ENCODE data around the gene RASSF7. TPM values are rescaled to one million over a fixed set of nuclear protein-coding genes. Genes with fewer than 3 reads are reported as not detected.

The RASSF7 gene
- polyA plus RNA-seq, 1 donor from 2014 or later, result 37.1 TPM

DNA sequence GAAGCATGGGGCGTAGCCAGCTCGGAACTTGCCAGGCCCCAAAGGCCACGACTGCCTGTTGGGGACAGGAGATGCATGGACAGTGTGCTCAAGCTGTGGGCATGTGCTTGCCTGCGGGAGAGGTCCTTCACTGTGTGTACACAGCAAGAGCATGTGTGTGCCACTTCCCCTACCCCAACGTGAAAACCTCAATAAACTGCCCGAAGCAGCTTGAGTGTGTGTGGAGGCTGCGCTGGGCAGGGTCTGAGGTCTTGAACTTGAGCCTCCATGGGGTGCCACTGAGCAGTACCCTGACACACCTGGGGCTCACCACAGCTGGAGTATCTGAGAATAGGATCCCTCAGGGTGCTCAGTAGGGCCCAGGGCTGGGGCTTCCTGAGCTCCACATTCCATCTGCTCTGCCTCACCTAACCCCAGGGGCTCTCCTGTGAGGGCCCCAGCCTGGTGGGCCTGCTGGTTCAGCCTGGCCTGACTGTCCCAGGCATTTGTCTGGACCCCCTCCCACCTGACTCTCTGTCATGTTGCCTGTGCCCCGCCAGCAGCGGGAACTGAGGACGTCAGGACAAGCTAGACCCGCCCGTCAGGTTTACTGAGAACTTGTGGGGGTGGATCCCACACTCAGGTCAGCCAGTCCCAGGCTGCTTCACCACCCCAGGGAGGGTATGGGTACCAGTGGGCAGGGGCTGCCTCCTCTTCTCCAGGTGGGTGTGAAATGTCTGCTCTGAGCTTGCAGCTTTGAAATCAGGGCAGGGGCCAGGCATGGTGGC lies 3.2 kb downstream of the RASSF7 start (continued):
- TF ChIP-seq CTCF (IDR thresholded peaks at IDR 0.05; ENCODE audit: poor library complexity, severe bottlenecking), result no peak

GRCh38 chr11:565921-566509 lies 5.2 kb downstream of the RASSF7 start:
- Histone ChIP-seq H3K4me2 (ENCODE audit: low read length) (no peak overlapping the region), H2AFZ (ENCODE audit: low read depth, low read length) (no peak overlapping the region), H3K9ac (ENCODE audit: low read length) (no peak overlapping the region), H3K27me3 (ENCODE audit: insufficient read depth, low read depth, low read length) (no peaks in the 10 kb centered on the region), H3K4me3 (ENCODE audit: low read length) (no peak overlapping the region), H3K9me3 (ENCODE audit: low read length) (no peaks in the 10 kb centered on the region), H3K36me3 (ENCODE audit: insufficient read depth, low read length) (no peaks in the 10 kb centered on the region), H3K9me2 (ENCODE audit: insufficient read depth, low read length) (no peaks in the 10 kb centered on the region), H4K20me1 (ENCODE audit: insufficient read depth) (no peaks in the 10 kb centered on the region), H3K27ac (ENCODE audit: low read length) (no peak overlapping the region), H3F3A (ENCODE audit: insufficient read depth, low read length, poor library complexity, severe bottlenecking) (no peaks in the 10 kb centered on the region), H3K79me2 (replicated peaks; ENCODE audit: insufficient read depth, low read length) (no peaks in the 10 kb centered on the region)
- TF ChIP-seq EZH2 (IDR thresholded peaks at IDR 0.05; ENCODE audit: borderline replicate concordance, insufficient read depth, low read length, poor library complexity, severe bottlenecking) (no peak), SMC3 (conservative IDR thresholded peaks at IDR 0.05; ENCODE audit: poor library complexity) (no peak), MXI1 (conservative IDR thresholded peaks at IDR 0.05; ENCODE audit: poor library complexity, severe bottlenecking) (no peak), EP300 (conservative IDR thresholded peaks at IDR 0.05; ENCODE audit: poor library complexity, severe bottlenecking) (no peak), RAD21 (conservative IDR thresholded peaks at IDR 0.05) (no peak), POLR2AphosphoS5 (IDR thresholded peaks at IDR 0.05) (no peak), TAF1 (IDR thresholded peaks at IDR 0.05; ENCODE audit: low read depth) (no peak), CTCF (IDR thresholded peaks at IDR 0.05; ENCODE audit: poor library complexity, severe bottlenecking) (no peak)
- TF ChIP-seq, protein P1, sequence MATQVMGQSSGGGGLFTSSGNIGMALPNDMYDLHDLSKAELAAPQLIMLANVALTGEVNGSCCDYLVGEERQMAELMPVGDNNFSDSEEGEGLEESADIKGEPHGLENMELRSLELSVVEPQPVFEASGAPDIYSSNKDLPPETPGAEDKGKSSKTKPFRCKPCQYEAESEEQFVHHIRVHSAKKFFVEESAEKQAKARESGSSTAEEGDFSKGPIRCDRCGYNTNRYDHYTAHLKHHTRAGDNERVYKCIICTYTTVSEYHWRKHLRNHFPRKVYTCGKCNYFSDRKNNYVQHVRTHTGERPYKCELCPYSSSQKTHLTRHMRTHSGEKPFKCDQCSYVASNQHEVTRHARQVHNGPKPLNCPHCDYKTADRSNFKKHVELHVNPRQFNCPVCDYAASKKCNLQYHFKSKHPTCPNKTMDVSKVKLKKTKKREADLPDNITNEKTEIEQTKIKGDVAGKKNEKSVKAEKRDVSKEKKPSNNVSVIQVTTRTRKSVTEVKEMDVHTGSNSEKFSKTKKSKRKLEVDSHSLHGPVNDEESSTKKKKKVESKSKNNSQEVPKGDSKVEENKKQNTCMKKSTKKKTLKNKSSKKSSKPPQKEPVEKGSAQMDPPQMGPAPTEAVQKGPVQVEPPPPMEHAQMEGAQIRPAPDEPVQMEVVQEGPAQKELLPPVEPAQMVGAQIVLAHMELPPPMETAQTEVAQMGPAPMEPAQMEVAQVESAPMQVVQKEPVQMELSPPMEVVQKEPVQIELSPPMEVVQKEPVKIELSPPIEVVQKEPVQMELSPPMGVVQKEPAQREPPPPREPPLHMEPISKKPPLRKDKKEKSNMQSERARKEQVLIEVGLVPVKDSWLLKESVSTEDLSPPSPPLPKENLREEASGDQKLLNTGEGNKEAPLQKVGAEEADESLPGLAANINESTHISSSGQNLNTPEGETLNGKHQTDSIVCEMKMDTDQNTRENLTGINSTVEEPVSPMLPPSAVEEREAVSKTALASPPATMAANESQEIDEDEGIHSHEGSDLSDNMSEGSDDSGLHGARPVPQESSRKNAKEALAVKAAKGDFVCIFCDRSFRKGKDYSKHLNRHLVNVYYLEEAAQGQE (IDR thresholded peaks at IDR 0.05; ENCODE audit: borderline replicate concordance), result no peak
